ENCODE measurements around the gene ABCF2. TPM values are rescaled to one million over a fixed set of nuclear protein-coding genes. Genes with fewer than 3 reads are reported as not detected.

The ABCF2 gene
- total and polyA plus RNA-seq, 2 of the 4 experiments (the other 2 are of a cell fraction) = 46.2 to 103 TPM

- H3K23ac ChIP-seq (ENCODE audit: low read depth, low read length) = no peak overlapping the region
- H3K4me1 ChIP-seq (ENCODE audit: control insufficient read depth, insufficient read depth, low read length) = peaks cover 10% of the 10 kb centered on the region
- H4K91ac ChIP-seq (ENCODE audit: insufficient read depth, low read depth, low read length) = no peak overlapping the region
- no peak overlapping the region for H3K9ac ChIP-seq (ENCODE audit: low read depth, low read length)
- no peak overlapping the region for H2BK5ac ChIP-seq (ENCODE audit: low read depth, low read length, poor library complexity, severe bottlenecking)
- H3K9me1 ChIP-seq (ENCODE audit: insufficient read depth, low read length) = no peaks in the 10 kb centered on the region
- no peak overlapping the region for H3K4me3 ChIP-seq (ENCODE audit: insufficient read depth, low read depth, low read length)
- no peak overlapping the region for H3K14ac ChIP-seq (replicated peaks; ENCODE audit: low read depth, low read length)
- DNase-seq (no peak), ATAC-seq (ENCODE audit: low read depth) (no peak)
- H3K27me3 ChIP-seq (ENCODE audit: control insufficient read depth, insufficient read depth, low read length) = peaks cover 26% of the 10 kb centered on the region
- ChIA-PET CTCF (no interaction called here), POLR2A (ENCODE audit: unreplicated experiment) (no interaction called here)
- dilution Hi-C loops (cut with HindIII; ENCODE audit: low sequenced_read_pairs, unreplicated experiment) = no loop called here
- no TSS peak for BruUV-seq (replicated peaks)
- H2BK20ac ChIP-seq (ENCODE audit: low read depth, low read length) = no peak overlapping the region
- H3K9me3 ChIP-seq (ENCODE audit: control insufficient read depth, insufficient read depth, low read length) = no peaks in the 10 kb centered on the region
- no peak overlapping the region for H2AK5ac ChIP-seq (ENCODE audit: low read depth, low read length)
- no peak overlapping the region for H2BK120ac ChIP-seq (ENCODE audit: low read depth, low read length)
- H3K27ac ChIP-seq (ENCODE audit: insufficient read depth, low read length) = no peak overlapping the region
- TF ChIP-seq BHLHE40 (IDR thresholded peaks at IDR 0.05; ENCODE audit: low read depth, low read length) = no peak
- TF ChIP-seq MAFK (IDR thresholded peaks at IDR 0.05; ENCODE audit: low read depth, low read length) = no peak
- in situ Hi-C loops (cut with MboI; ENCODE audit: low sequenced_read_pairs) = no loop called here
- no peak overlapping the region for H2BK15ac ChIP-seq (ENCODE audit: low read depth, low read length)
- H3K18ac ChIP-seq (ENCODE audit: low read depth, low read length) = no peak overlapping the region
- H3K4me2 ChIP-seq (ENCODE audit: low read depth, low read length) = no peak overlapping the region
- no peak overlapping the region for H4K8ac ChIP-seq (ENCODE audit: low read depth in 2 of 2, low read length in 2 of 2)
- intact Hi-C loops (cut with micrococcal nuclease) = no loop called here
- H2AK9ac ChIP-seq (replicated peaks; ENCODE audit: low read depth, low read length, poor library complexity) = no peak overlapping the region
- no peaks in the 10 kb centered on the region for H3K36me3 ChIP-seq (ENCODE audit: control insufficient read depth, insufficient read depth, low read length)
- H3K56ac ChIP-seq (ENCODE audit: extremely low read depth, insufficient read depth, low read length) = no peak overlapping the region
- WGBS, 2 experiments (ENCODE audit: extremely low coverage in 2 of 2, insufficient read length in 1 of 2) = 62% methylated on average over 11 of the region's 16 CpGs; no CpG with 5 or more reads in 1 of the 2 experiments
- H2AFZ ChIP-seq (replicated peaks; ENCODE audit: low read length, poor library complexity) = no peak overlapping the region
- no peaks in the 10 kb centered on the region for H4K20me1 ChIP-seq (ENCODE audit: insufficient read depth, low read length)
- H3K4ac ChIP-seq (ENCODE audit: low read depth, low read length) = no peak overlapping the region
- no peak overlapping the region for H4K5ac ChIP-seq (ENCODE audit: low read depth, low read length)
- H3K79me1 ChIP-seq (ENCODE audit: low read depth in 1 of 2, low read length in 2 of 2) = peaks cover 0 to 12% of the 10 kb centered on the region in 2 experiments; a peak in 1 of 4 replicates
Measured at GRCh38 chr7:151256410-151257045, 29.5 kb upstream of the ABCF2 start.

All from IMR-90 (cell line).